Coronary artery (tissue), 2 donors: ENCODE data around the gene MESP1.

Experiments
- DNase-seq: peaks from one replicate; pipeline ENCODE4 v3.0.0-alpha.2; 2017; ENCODE audit warnings: low spot score
- H3K27ac ChIP-seq, 2 donors: fragments of 200-600 bp; sonication (generic); one replicate each; pipeline ENCODE4 v1.5.1; 2016 to 2019
- H3K4me3 ChIP-seq: fragments of 200-600 bp; sonication (generic); 2 replicates; pipeline ENCODE4 v1.5.1; 2016; ENCODE audit warnings: mild to moderate bottlenecking, moderate library complexity
- TF ChIP-seq, protein P1 (sequence below): fragments of 200-600 bp; sonication (generic); IDR thresholded peaks from one replicate; pipeline ENCODE4 v1.5.1; 2019; ENCODE audit warnings: antibody characterized with exemption

Gene MESP1

GRCh38 chr15:89778861-89779260 lies 27.8 kb upstream of the MESP1 start:
- peak; percentile 50 for DNase-seq

DNA sequence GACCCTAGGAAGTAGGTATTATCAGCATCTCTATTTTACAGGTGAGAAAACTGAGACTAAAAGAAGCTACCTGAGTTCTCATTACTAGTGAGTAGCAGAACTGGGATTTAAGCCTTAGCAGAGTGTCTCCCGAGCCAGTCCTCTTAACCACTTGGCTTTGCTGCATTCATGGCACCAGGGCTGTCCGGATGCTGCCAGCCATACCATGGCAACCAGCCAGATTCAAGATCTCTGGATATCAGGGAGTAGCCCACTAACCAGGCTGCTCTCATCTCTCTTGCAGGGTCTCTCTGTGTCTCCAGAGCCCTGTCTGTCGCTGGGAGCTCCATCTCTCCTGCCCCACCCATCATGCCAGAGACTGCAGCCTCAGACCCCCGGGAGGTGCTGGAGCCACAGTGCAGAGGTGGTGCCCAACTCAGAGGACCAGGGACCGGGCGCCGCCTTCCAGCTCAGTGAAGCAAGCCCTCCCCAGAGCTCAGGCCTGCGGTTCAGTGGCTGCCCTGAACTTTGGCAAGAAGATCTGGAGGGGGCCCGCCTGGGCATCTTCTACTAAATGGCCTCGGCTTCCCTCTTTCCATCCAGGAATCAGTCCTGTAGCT lies 26.8 kb upstream of the MESP1 start:
- Histone ChIP-seq H3K4me3 (no peak overlapping the region), H3K27ac (no peak overlapping the region)
- TF ChIP-seq, protein P1, sequence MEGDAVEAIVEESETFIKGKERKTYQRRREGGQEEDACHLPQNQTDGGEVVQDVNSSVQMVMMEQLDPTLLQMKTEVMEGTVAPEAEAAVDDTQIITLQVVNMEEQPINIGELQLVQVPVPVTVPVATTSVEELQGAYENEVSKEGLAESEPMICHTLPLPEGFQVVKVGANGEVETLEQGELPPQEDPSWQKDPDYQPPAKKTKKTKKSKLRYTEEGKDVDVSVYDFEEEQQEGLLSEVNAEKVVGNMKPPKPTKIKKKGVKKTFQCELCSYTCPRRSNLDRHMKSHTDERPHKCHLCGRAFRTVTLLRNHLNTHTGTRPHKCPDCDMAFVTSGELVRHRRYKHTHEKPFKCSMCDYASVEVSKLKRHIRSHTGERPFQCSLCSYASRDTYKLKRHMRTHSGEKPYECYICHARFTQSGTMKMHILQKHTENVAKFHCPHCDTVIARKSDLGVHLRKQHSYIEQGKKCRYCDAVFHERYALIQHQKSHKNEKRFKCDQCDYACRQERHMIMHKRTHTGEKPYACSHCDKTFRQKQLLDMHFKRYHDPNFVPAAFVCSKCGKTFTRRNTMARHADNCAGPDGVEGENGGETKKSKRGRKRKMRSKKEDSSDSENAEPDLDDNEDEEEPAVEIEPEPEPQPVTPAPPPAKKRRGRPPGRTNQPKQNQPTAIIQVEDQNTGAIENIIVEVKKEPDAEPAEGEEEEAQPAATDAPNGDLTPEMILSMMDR: no peak
- peak; percentile 72 for DNase-seq

More at GRCh38 chr15:89778861-89779260, 27.8 kb upstream of the MESP1 start:
- H3K27ac ChIP-seq: no peak overlapping the region
- TF ChIP-seq, protein P1: no peak
- H3K4me3 ChIP-seq: no peak overlapping the region

DNA sequence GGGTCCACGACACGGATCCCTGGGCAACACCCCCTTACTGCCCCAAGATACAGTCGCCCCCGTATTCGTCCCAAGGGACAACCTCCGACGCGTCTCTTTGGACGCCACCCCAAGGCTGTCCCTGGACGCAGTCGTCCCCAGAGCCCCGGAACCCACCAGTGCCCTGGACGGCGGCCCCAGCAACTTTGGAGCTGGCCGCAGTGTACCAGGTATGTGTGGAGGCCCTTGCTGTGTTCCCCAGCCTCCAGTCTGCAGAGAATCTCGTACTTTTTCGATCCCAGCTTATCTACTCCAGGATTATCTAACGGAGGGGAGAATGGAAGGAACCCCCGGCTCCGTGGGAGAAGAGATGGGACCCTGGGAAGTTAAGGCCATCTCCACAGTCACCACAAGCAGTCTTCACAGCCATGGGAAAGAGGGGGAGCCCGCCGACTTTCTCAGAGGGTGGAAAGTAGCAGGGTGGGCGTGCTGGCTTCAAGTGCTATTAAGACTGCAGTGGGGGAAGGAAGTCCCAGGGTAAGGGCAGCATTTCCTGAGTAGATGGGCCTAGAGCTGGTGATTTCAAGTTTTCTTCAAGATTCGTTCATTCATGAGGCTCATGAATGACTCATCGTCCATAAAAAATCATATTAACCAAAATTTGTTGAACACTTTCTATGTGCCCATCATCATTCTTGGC lies 26.2 kb upstream of the MESP1 start:
- Histone ChIP-seq H3K4me3 (peak overlapping the region; percentile 71), H3K27ac (peak overlapping the region in 1 of 2 donors; percentile 63)
- DNase-seq: peak; percentile 72
- TF ChIP-seq, protein P1: no peak

- Histone ChIP-seq H3K27ac (peak within 1 kb of the TSS in 1 of 2 donors; percentile 63), H3K4me3 (peak within 1 kb of the TSS; percentile 71)
- TF ChIP-seq, protein P1: peak; percentile 17
- peak; percentile 84 for DNase-seq
These were observed 25.4 kb upstream of the MESP1 start, which contains the start of gene MESP2 for GRCh38 chr15:89776274-89777072. TSS of gene MESP2 (plus strand) at chr15:89776332. CDS start at chr15:89776358, 26 bp downstream.

DNA sequence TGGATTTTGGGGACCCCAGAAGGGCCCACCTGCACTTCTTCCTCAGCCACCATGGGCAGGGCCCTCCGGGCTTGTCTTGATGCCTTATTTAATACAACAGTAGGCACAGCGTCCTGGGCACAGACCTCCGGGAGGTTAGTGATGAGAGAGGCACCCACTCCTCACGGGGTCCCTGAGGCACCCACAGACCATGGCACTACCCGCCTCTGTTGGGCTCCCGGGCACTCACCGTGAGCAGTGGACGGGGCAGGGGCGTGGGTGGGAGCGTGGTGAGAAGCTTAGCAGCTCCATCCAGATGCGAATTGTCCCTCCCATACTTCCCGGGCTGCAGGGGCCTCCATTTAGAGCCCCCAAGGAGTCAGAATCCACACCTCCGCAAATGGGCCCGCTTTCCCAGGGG lies 24.8 kb upstream of the MESP1 start:
- peak; percentile 69 for DNase-seq
- no peak overlapping the region for H3K27ac ChIP-seq
- TF ChIP-seq, protein P1: no peak
- peak overlapping the region; percentile 71 for H3K4me3 ChIP-seq

- H3K27ac ChIP-seq: no peak overlapping the region
- TF ChIP-seq, protein P1: no peak
- H3K4me3 ChIP-seq: no peak overlapping the region
- DNase-seq: no peak
These were observed 23.4 kb upstream of the MESP1 start for GRCh38 chr15:89774492-89774891.
